HEK293T (cell line): ENCODE results near the gene MMP19.

Experiments used
- CTBP1 ChIP-seq: fragments of 450-650 bp; IDR thresholded peaks from 2 replicates; pipeline ENCODE4 v1.6.1; 2016; ENCODE audit warnings: borderline replicate concordance
- FOXA1 ChIP-seq: fragments of 450-650 bp; IDR thresholded peaks from 2 replicates; pipeline ENCODE4 v1.6.1; 2016; ENCODE audit warnings: mild to moderate bottlenecking
- FOXK2 ChIP-seq: fragments of 450-650 bp; IDR thresholded peaks from 2 replicates; pipeline ENCODE4 v1.6.1; 2016; ENCODE audit warnings: mild to moderate bottlenecking
- SP1 ChIP-seq: fragments of 450-650 bp; IDR thresholded peaks from 2 replicates; pipeline ENCODE4 v1.6.1; 2017

- TF ChIP-seq CTBP1 = no peak
- no peak for TF ChIP-seq SP1
- no peak for TF ChIP-seq FOXK2
- no peak for TF ChIP-seq FOXA1
Measured at GRCh38 chr12:55812088-55812487, 30.6 kb downstream of the MMP19 start.
